ENCODE results near the gene GTPBP6.
A peak's percentile ranks its signal among the peaks of the same experiment; 100 is the strongest.

GTPBP6 gene

GRCh38 chrX:276581-277201 is 41.9 kb downstream of the GTPBP6 start:
- no peak for TF ChIP-seq CTCF (IDR thresholded peaks at IDR 0.05; ENCODE audit: low read depth, low read length)
- H3K4me3 ChIP-seq (ENCODE audit: low read depth, low read length), result peak overlapping the region; percentile 65

- H3K4me3 ChIP-seq (ENCODE audit: low read depth, low read length), result peak overlapping the region; percentile 65
- TF ChIP-seq CTCF (IDR thresholded peaks at IDR 0.05; ENCODE audit: low read depth, low read length), result no peak
These were observed 42.5 kb downstream of the GTPBP6 start for GRCh38 chrX:275967-276580.

GRCh38 chrX:275476-275966 is 43.1 kb downstream of the GTPBP6 start:
- H3K4me3 ChIP-seq (ENCODE audit: low read depth, low read length), result no peak overlapping the region
- no peak for TF ChIP-seq CTCF (IDR thresholded peaks at IDR 0.05; ENCODE audit: low read depth, low read length)

- no peak for TF ChIP-seq CTCF (IDR thresholded peaks at IDR 0.05; ENCODE audit: low read depth, low read length)
- H3K4me3 ChIP-seq (ENCODE audit: low read depth, low read length), result no peak overlapping the region
These were observed 43.6 kb downstream of the GTPBP6 start for GRCh38 chrX:274904-275475.

GRCh38 chrX:270848-271367 is 47.7 kb downstream of the GTPBP6 start:
- no peak overlapping the region for H3K4me3 ChIP-seq (ENCODE audit: low read depth, low read length)
- no peak for TF ChIP-seq CTCF (IDR thresholded peaks at IDR 0.05; ENCODE audit: low read depth, low read length)

- no peak overlapping the region for H3K4me3 ChIP-seq (ENCODE audit: low read depth, low read length)
- no peak for TF ChIP-seq CTCF (IDR thresholded peaks at IDR 0.05; ENCODE audit: low read depth, low read length)
These were observed 50.8 kb downstream of the GTPBP6 start for GRCh38 chrX:267771-268261.

- no peak for TF ChIP-seq CTCF (IDR thresholded peaks at IDR 0.05; ENCODE audit: low read depth, low read length)
- H3K4me3 ChIP-seq (ENCODE audit: low read depth, low read length), result no peak overlapping the region
These were observed 53.1 kb downstream of the GTPBP6 start for GRCh38 chrX:265502-265901.

All from WI38 (cell line).